HG03139 (cell line): ENCODE measurements around the gene CHRNA4.
"Not testable (repeated sequence)": the region's sequence is repeated elsewhere in the genome, so short reads cannot be mapped to it uniquely, and the experiment has no call there.

Source experiments
- ATAC-seq: cut with Tn5 transposase; IDR thresholded peaks from one replicate; pipeline ENCODE4 v1.9.1; 2021; ENCODE audit not compliant: unreplicated experiment

Gene CHRNA4

DNA sequence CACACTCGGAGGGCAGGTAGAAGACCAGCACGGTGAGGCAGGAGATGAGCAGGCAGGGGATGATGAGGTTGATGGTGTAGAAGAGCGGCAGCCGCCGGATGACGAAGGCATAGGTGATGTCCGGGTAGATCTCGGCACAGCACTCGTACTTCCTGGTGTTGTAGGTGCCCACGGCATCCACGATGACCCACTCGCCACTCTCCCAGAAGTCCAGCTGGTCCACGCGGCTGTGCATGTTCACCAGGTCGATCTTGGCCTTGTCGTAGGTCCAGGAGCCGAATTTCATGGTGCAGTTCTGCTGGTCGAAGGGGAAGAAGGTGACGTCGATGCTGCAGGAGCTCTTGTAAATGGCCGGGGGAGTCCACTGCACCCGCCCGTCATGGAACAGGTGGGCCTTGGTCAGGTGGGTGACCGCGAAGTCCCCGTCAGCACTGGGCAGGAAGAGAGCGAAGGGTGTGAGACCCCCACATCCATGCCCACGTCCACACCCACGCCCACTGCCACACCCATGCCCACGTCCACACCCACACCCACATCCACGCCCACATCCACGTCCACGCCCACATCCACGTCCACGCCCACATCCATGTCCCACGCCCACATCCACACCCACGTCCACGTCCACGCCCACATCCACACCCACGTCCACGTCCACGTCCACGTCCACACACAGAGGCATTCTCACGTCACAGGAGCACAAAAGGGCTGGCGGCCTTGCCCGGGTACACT, 10.4 kb downstream of the CHRNA4 start:
- ATAC-seq = no peak

DNA sequence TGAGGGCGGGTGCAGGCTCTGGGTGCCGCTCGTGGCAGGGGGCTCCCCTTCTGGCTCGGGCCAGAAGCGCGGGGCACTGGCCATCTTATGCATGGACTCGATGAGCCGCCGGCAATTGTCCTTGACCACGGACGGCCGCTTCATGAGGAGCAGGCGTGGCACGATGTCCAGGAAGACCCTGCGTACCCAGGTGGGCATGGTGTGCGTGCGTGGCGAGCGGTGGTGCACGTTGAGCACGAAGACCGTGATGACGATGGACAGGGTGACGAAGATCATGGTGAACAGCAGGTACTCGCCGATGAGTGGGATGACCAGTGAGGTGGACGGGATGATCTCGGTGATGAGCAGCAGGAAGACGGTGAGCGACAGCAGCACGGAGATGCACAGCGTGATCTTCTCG, 11.0 kb downstream of the CHRNA4 start:
- no peak for ATAC-seq

DNA sequence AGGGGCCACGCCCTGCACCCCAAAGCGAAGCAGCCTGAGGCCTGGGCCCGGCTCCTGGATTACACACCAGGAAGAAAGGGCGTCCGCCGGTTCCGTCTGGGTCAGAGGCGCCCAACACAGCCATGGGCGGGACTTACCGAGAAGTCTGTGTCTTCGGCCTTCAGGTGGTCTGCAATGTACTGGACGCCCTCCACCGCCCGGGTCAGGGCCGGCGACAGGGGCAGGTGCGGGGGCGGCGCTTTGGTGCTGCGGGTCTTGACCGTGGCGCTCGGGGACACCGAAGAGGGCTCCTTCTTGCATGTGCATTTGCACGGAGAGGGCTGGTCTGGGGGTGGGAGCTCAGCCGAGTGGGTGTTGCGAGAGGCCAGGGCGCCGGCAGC, 11.6 kb downstream of the CHRNA4 start:
- no peak for ATAC-seq

DNA sequence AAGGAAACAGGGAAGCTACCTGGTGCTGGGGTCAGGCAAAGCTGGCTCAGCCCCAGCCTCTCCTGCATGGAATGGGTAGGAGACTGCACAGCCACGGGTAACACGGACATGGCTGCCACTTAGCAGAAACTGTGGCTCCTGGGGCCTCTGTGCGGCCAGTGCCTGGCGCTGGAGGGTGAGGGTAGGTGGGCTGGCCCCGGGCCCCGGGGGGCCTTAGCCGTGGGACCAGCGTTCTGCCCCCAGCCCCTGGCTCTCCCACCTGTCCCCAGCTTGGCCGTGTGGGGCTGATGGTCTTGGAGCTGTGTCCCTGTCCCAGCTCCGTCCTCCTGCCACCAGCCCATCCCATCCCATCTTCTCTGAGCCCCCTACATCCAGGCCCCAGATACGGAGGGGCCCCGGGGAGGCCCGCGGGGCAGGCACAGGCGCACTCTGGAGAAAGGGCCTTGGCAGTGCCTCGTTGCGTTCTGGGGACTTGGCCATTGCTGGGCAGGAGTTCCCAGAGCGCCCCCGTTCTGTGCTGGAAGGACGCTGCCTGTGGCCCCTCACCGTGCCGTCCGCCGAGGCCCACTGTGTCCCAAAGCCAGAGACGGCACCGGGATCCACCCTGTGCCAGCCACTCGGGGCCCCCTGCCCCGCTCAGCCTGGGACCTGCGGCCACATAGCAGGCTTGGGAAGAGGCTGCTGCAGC, 12.2 kb downstream of the CHRNA4 start:
- no peak for ATAC-seq

DNA sequence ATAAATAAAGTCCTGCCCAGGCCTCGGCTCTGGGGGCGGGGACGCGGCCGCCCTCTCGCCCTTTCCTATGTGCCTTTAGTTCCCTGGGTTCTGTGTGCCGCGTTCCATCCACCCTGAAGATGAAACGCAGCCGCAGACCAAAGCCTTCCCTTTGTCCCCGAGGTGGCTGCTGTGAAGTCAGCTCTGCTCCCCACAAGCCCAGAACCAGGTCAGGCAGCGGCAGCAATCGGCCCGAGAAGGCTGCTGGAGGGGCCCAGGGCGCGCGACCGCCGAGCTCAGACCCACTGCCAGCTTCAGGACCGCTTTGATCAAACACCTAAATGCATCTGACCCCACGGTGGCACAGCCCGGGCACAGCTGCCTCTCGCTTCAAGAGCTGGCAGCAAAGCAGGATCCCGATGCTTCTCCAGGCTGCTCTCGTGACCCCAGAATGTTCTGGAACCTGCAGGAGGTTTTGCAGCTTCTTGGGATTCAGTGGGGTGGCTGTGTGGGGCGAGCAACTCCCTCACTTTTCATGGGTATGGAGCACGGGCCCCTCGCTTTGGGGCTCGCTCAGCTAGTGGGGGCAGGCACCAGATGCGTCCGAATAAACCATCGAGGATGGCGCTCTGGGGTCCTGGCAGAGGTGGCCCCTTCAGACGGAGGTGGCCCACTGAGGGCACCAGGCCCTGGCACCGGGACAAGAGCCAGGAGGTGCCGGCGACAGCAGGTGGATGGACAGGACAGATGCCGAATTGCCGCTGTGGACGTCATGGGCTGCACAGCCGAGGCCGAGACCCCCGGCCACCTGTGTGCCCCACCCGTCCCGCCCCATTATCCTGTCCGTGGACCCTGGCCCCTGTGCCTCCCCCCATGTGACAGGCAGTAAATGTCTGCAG, 13.0 kb downstream of the CHRNA4 start:
- no peak for ATAC-seq

DNA sequence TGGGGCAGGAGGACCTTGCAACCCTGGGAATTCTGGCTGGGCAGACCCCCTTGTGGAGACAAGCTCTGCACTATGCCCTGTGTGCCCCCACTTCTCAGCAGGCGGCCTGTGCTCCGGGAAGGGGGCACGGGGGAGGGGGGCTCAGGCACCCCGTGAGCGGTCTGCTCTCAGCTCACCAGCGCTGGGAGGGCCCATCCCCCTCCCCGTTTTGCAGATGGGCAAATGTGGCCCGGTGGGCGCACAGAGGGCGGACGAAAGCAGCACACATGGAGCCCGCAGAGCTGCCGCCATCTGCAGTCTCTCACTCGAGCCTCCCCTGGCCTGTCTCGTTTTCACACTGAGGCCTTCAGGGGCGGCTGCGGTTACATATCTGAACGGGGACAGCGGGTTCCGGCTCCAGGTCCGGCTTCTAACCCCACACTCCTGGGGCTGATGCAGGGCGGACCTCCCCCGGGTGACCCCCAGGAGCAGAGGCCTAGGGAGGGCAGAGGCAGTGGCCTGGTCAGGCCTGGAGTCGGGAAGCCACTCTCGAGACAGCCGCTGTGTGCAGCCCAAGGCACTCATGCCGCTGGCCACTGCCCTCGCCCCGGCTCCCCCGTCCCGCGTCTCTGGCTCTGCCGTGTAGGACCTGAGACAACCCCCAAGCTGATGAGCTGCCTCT, 13.9 kb downstream of the CHRNA4 start:
- no peak for ATAC-seq

DNA sequence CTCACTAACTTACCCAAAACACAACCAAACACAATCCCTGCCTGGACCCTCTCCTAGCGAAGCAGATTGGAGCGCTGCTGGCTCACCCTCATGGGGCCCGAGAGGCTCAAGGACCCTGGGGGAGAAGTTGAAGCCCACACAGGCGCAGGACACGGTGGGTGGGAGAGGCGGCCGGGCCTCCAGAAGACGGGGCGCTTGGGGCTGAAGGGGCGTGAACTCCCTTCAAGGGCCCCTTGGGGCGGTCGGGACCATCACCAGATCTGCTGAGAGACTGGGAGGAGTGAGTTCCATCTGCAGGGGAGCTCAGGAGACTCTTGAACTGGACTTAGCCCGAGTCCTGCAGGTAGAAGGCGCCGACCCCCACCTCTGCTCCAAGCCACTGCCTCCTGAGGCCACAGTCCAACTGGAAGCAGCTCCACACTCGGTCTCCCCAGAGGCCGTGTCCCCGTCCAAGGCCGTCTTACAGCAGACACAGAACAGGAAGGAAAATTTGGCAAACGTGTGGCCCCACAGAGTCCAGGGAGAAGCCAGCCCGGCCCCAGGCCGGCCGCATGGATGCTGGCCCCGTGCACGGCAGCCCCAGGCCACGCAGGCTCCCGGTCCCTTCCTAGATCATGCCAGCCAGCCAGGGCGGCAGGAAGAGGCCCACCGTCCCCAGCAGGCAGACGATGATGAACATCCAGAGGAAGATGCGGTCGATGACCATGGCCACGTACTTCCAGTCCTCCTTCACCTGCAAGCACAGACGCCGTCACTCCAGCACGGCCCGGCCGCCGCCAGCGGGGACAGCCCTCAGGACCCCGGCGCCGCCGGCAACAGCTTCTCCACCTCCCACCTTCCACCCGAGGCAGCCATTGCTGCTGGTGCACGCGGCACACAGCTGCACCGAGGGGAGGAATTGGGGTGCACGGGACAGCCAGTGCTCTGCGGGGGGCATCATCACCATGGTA, 14.7 kb downstream of the CHRNA4 start:
- ATAC-seq = no peak

DNA sequence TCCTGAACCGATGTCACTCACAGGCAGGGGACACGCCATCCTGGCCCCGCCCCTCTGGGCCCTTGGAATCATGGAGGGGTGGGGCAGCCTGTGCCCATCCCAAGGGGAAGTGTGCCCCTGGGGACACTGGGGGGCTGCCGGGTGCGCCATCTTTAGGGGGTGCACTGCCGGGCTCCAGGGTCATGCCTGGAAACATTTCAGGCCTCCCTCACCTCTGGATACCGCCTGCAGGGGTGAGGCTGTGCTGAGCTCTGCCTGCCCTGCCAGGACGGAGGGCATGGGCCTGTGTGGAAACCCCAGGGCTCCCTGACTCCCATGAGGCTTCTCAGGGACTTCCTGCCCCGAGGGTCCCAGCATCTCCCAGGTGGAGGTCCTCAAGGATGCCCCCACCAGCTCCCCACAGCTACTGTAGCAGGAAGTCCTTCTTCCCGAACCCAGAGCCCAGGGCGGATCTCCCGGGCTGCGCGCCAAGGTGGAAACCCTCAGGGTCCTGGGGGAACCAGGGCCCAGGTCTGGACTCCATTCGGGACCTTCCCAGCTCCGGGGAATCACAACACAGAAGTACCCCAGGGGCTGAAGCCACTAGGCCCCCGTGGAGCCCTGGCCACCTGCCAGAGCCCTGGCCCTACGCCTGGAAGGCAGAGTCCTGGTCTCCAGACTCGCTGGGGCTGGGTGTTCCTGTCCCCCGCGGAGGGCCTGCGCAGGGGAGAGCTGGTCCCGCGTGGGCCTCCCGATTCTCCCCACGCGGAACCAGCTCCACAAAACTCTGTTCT, 15.6 kb downstream of the CHRNA4 start:
- ATAC-seq = no peak

DNA sequence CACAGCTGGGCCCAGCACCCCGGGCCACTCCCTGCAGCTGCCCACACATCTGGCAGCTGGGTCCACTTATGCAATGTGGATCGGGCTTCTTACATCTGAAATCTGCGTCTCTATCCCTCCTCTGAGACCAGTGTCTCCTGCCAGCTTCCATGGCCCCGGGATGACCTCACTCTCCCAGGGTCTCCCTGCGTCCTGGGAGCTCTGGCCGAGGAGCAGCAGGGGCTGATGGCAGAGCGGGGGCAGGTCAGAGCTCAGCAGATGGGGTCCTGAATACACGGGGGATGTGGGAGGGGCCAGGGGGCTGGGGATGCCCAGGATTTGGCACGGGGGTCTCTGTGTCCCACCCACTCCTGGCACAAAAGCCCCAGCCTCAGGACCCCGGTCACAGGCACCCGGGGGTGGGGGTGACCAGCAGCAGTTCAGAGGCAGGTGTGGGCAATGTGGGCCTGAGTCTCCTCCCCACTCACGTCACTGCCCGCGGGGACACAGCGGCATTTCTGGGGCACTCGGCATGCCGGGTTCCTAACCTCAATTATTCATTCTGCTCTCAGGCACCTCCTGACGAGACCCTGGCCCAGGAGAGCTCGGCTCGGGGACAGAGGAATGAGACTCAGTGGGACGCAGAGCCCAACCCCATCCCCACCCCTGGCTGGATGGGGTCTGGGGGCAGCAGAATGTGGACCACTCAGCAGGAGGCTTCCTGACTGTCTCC, 16.4 kb downstream of the CHRNA4 start:
- ATAC-seq = no peak

DNA sequence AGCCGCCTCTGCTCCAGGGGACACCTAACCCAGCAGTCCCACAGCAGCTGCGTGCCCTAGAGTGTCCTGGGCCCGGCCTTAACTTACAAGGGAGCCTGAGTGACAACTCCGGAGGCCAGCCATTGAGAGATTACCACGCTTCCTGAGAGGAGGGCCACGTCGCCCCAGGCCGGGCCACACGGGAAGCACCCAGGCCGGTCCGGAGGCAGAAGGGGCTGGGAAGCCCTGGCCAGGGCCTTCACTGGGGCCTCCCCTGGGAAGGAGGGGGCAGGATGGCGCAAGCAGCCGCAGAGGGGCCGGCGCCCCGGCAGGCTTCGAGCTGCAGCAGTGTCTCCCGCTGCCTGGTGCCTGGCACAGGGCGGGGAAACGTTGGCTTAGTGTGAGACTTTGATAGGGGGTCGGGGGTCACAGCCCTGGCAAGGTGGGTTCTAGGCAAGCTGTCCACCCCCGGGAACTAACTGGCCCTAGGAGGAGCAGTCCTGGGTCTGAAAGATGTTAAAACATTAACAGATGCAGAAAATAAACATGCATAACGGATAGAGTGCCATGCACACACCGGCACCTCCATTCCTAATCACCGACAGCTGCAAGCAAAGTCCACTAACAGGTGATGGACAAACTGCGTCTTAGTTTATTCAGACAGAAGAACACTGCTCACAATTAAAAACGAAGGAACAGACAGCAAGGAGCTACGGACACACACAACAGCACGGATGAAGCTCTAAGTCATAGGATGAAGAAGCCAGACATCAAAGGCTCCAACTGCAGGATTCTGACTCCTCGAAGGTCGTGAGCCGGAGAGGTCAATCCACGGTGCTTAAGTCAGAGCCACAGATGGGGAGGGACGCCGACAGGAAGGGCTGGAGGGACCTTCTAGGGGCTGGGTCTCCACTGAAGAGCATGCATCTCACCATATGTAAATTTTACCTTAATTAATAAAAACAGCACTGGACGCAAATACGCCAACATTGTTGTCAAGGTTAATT, 17.4 kb downstream of the CHRNA4 start:
- no peak for ATAC-seq

DNA sequence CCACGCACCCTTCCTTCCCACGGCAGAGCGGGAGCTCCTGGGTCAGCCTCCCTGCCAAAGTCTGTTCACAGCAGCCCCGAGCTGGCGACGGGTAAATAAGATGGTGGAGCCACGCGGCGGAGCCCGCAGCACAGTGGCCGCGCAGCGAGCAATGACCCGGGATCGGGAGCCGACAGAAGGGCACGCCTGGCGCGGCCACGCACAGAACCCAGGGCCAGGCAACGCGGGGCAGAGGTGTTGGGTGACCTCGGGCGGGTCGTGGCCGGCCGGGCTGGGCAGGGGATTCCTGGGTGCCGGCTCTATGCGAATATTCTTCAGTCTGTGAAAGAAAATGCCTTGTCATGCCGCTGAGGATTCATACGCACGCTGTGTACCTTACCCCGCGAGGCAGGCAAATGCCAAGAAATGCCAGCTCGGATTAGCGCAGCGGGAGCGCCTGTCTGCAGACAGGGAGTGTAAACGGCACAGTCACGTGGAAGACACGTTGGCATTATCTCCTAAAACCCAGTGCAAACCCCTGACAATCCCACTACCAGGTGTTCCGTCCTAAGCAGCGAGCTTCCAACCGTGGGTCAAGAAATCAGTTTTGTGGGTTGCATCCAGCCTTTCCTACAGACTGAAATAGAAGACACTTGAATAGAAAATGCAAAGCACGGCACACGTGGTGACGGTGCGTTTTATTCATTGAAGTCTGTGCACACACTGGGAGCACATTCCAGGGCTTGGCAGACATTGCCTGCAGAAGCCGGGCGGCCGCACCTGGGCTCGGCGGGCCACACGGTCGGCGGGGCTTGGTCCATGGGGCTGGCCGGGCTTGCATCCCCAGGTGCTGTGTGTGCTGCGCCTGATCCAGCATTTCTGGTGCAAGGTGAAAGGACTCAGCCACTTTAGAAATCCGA, 18.3 kb downstream of the CHRNA4 start:
- ATAC-seq = no peak

DNA sequence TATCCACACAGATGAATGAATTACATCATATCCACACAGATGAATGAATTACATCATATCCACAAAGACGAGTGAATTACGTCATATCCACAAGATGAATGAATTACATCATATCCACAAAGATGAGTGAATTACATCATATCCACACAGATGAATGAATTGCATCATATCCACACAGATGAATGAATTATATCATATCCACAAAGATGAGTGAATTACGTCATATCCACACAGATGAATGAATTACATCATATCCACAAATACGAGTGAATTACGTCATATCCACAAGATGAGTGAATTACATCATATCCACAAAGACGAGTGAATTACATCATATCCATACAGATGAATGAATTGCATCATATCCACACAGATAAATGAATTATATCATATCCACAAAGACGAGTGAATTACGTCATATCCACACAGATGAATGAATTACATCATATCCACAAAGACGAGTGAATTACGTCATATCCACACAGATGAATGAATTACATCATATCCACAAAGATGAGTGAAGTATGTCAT, 20.9 kb downstream of the CHRNA4 start:
- not testable (repeated sequence) for ATAC-seq

DNA sequence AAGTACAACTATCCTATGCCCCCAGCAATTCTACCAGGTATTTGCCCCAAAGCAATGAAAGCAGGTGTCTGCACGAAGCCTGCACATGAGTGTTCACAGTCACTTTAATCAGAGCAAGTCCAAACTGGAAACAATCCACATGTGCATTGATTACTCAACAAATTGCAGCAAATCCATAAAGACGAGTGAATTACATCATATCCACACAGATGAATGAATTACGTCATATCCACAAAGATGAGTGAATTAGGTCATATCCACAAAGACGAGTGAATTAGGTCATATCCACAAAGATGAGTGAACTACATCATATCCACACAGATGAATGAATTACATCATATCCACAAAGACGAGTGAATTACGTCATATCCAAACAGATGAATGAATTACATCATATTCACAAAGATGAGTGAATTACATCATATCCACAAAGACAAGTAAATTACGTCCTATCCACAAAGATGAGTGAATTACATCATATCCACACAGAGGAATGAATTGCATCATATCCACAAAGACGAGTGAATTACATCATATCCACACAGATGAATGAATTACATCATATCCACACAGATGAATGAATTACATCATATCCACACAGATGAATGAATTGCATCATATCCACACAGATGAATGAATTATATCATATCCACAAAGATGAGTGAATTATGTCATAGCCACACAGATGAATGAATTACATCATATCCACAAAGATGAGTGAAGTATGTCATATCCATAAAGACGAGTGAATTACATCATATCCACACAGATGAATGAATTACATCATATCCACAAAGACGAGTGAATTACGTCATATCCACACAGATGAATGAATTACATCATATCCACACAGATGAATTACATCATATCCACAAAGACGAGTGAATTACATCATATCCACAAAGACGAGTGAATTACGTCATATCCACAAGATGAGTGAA, 21.7 kb downstream of the CHRNA4 start:
- ATAC-seq = not testable (repeated sequence)

DNA sequence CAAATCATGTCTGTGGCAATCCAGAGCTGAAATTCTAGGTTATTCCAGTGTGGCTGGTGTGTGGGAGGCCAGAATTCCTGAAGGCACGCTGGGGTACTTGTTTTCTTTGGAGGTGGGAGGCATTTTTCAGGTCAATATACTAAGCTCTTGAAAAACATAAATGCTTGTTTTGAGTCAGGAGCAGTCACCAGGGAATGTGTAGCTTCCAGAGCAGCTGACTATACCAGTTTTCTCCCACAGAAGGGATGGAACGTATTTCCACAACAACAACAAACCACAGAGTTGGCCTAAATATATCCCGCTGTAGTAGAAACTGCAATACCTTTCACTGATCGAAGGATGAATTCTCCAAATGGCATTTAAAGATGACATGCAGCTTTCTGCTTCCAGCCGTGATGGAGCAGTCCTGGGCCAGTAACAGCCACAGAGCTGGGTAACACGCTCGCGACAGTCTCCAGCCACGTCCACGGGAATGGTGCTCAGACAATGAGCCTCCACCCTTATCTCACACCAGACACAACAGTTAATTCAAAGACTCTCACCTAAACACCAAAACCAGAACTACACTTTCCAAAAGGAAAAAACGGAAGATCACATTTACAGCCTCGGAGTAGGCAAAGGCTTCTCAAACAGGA, 23.2 kb downstream of the CHRNA4 start:
- ATAC-seq = no peak
